ENCODE results near the gene CHST14.
"Not testable (repeated sequence)": the region's sequence is repeated elsewhere in the genome, so short reads cannot be mapped to it uniquely, and the experiment has no call there.

DNA sequence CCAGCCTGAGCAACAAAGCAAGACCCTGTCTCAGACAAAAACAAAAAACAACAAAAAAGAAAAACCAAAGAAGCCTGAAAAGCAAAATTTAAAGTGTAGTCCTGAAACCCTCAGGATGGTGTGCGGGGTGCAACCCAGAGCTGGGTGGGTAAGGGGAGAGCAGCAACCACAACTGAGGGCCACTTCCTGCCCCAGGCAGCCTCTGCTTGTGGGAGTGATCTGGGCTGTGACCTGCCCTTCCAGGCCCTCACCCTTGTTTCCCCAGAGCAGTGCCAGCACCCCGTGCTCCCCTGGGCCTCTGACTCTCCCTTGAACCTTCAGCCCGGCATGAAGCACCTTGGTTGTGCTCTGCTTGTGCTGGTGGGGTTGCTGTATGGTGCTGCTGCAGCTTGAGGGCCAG, 16.8 kb upstream of the CHST14 start:
- not testable (repeated sequence) for TF ChIP-seq CTCF (IDR thresholded peaks at IDR 0.05; ENCODE audit: low read length); EZH2phosphoT487 (IDR thresholded peaks at IDR 0.05; ENCODE audit: low read length); EZH2 (optimal IDR thresholded peaks at IDR 0.05; ENCODE audit: low read depth, low read length)

Measured in MM.1S (cell line).